Measurements from ENCODE around the gene YY1.
A peak's percentile ranks its signal among the peaks of the same experiment; 100 is the strongest.
"Not testable (repeated sequence)": the region's sequence is repeated elsewhere in the genome, so short reads cannot be mapped to it uniquely, and the experiment has no call there.

Gene YY1

GRCh38 chr14:100283984-100284881, 45.3 kb downstream of the YY1 start:
- no peak for DNase-seq (ENCODE audit: low read depth)

- DNase-seq (ENCODE audit: low read depth): peak; percentile 73
Observed at GRCh38 chr14:100285021-100285912, 46.3 kb downstream of the YY1 start.

DNA sequence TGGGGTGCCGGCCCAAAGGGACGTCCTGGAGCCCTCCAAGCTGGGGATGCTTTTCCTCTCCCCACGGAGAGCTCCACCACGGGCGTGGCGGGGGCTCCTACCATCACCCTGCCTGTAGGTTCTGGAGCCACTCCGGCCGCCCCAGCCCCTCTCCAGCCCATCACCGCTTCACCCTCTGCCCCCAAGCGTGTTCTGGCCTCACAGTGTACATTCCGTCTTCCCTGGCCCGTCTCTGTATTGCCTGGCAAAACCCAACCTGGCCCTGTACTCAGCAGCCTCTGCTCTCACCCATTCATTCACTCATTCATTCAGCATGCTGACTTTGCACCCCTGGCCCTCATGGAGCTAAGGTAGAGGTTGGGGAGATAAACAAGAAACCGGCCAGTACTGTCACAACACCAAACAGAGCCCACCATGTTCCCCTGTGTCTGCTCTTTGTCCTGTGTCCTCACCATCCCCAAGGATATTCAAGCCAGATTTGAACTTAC, 47.0 kb downstream of the YY1 start:
- no peak for DNase-seq (ENCODE audit: low read depth)

DNA sequence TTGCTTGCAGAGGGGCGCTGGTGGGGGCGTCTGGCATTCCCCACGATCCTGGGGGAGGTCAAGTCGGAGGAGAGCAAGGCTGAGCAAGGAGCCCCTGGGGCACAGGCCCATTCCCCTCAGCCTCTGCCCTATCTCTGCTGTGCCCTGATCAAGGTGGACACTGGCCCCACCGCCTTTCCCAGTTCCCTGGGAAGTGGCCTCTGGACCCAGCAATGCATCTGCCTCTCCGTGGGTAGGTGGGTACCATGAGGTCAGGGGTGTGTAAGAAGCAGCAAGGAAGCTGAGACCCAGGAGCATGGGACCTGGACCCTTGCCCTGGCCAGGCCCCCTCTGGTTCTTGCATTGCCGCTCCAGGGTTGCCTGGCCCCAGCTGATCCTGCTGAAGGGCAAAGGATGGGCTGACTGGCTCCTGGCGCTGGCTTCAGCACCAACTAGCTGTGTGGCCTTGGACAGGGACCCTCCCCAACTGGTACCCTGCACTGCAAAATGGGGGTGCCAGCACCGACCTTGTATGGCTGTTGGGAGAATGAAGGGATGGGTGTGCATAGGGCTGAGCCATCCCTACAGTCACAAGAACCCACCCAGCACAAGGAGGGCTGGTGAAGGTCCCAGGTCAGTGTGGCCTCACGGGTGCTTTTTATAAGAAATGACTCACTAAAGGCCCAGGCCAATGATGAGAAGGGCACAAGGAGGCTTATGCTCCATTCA, 47.7 kb downstream of the YY1 start:
- no peak for DNase-seq (ENCODE audit: low read depth)

DNA sequence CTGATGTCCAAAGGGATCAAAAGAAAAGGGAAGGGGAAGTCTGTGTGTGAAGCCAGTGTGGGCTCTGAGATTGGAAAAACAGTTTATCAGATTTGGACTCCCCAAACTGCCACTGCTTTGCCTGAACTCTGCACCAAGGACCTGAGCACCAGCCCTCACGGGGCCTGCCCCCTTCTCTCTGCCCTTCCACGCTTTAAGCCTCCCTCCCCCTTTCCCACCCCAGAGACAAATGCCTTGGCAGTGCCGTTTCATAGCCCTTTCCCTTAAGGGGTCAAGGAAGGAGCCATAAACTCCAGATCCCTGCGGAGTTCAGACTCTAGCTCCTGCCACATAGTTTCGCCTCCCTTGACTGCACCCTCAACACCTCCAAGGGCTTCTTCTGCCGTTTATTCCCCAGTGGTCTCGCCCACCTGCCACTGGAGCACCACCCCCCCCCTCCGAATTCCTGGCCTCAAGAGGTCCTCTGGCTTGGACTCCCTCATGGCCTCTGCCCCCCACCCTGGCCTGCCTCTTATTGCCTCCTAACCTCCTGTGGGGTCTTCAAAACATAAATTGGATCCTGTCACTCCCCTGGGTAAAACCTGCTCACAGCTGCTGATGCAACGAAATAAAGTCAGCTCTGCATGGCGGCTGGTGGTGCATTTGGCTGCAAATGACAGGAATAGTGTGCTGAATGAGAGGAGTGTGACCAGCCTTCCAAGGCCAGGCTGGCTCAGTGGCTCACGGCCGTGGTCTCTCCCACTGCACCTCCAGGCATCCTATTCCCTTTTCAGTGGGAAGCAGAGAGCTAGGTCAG, 48.5 kb downstream of the YY1 start:
- DNase-seq (ENCODE audit: low read depth): no peak

DNA sequence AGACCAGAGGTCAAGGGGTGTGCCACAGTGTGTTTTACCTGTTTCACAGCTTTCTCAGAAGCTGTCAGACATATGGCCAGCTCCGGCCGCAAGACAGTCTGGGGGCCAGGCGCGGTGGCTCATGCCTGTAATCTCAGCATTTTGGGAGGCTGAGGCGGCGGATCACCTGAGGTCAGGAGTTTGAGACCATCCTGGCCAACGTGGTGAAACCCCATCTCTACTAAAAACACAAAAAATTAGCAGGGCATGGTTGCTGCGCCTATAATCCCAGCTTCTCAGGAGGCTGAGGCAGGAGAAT, 49.0 kb downstream of the YY1 start:
- not testable (repeated sequence) for DNase-seq (ENCODE audit: low read depth)

- no peak for DNase-seq (ENCODE audit: low read depth)
Observed at GRCh38 chr14:100288382-100289185, 49.6 kb downstream of the YY1 start.

DNA sequence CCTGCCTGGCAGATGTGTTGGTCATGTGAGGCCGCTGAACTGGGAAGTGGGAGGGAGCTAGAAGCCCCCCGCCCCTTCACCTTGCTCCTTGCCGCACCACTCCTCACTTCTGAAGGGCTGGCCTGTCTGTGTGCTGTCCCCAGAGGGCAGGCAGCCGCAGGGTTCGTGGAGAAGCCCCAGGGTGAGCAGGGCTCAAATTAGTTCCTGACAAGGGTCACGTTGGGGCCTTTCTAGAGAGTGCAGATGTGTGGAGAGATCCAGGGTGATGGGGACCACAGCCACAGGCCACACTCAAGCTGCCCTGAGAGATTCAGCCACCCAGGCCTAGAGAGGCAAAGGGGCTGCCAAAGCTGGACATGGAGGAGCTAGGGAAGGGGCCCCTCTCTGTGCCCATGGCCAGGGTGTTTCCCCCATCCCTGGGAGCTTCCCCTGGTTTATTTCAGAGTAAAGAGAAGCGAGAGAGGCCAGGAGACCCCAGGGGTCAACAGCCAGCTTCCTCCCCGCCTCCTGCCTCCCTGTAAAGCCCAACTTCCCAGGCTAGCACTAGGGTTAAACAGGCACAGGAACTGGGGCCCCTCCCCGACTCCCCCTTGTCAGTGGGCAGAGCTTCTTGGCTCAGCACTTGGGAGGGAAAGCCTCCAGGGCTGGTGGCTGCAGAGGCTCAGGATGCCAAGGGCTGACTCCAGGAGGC, 51.1 kb downstream of the YY1 start:
- no peak for DNase-seq (ENCODE audit: low read depth)

GRCh38 chr14:100290607-100291304, 51.8 kb downstream of the YY1 start:
- DNase-seq (ENCODE audit: low read depth): no peak

DNA sequence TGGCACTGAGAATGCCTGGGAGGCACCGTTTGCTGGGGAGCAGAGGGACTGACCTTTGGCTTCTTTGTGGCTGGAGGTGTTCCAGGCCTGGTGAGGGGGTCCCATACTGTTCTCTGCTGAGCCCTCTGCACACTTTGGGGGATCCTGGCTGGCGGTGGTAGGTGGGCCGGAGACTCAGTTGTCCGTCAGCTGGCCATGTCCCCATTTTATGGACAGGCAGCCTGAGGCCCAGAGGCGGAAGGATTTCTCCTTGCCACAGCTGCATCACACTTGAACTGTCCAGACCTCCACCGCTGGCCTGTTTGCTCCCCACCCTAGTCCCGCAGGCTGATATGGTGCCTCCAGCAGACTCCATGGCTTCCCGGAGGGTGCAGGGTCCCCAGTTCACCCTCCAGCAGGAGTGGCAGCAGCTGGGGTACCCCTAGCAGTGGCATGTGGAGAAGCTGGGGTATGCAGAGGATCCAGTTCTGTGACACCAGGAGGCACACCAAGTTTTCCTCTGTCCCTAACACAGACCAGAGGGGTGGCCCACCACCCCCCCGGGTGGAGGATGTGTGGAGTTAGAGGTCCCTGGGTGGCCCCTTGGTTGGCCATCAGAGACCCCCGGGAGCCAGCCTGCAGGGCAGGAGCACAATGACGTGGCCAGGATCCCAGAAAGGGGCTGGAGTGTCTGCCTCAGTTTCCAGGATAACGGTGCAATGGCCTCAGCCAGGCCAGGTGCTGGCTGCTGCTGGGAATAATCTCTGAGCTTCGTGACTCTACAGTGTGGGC, 52.5 kb downstream of the YY1 start:
- DNase-seq (ENCODE audit: low read depth): no peak

GRCh38 chr14:100292301-100292775, 53.4 kb downstream of the YY1 start:
- no peak for DNase-seq (ENCODE audit: low read depth)

DNA sequence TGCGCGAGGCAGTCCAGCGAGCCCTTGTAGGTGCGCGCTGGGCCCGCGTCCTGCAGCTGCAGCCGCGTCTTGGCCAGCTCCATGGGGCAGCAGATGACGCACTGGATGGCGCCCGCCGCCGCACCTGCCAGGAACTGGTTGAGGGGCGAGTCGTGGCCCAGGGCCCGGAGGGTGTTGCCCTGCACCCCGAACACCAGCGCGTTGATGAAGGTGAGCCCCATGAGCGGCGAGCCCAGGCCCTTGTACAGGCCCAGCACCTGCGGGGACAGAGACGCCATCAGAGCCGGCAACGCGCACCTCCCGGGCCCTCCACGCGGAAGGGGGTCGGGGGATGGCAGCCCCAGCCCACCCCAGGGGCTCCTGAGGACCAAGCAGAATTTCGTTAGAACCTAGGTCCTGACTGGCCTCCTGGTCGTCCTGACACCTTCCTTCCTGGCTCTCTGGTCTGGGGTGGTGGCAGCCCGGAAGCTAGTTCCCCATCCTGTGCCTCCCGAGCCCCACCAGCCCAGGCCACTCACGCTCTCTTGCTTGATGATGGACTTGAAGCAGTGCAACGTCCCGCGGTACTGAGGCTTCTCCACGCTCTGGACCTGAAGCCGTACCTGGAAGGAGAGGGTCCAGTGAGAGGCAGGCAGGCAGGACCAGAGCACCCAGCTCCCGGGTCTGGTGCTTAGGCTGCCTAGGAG, 54.0 kb downstream of the YY1 start:
- no peak for DNase-seq (ENCODE audit: low read depth)

DNA sequence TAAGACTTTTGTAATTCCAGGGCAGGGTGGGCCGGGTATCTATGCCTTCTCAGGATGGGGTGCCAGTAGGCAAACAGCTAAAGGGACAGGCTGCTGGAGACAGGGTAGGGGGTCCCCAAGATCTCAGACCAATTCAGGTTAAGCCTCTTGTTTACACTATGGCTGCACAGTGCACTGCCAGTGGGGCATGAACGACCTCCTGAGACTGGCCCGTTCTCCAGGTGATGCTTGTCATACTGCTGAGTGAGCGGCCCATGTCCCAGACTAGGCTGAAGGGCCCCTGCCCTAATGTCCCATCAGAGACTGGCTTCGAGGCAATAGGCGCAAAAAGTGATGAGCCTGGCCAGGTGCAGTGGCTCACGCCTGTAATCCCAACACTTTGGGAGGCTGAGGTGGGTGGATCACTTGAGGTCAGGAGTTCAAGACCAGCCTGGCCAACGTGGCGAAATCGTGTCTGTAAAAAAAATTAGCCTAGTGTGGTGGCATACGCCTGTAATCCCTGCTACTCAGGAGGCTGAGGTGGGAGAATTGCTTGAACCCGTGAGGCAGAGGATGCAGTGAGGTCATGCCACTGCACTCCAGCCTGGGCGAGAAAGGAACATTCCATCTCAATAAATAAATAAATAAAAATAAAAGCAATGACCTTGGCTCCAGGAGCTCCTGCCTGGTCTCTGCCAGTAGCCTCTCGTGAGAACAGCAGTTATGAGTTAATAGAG, 54.7 kb downstream of the YY1 start:
- DNase-seq (ENCODE audit: low read depth): no peak

DNA sequence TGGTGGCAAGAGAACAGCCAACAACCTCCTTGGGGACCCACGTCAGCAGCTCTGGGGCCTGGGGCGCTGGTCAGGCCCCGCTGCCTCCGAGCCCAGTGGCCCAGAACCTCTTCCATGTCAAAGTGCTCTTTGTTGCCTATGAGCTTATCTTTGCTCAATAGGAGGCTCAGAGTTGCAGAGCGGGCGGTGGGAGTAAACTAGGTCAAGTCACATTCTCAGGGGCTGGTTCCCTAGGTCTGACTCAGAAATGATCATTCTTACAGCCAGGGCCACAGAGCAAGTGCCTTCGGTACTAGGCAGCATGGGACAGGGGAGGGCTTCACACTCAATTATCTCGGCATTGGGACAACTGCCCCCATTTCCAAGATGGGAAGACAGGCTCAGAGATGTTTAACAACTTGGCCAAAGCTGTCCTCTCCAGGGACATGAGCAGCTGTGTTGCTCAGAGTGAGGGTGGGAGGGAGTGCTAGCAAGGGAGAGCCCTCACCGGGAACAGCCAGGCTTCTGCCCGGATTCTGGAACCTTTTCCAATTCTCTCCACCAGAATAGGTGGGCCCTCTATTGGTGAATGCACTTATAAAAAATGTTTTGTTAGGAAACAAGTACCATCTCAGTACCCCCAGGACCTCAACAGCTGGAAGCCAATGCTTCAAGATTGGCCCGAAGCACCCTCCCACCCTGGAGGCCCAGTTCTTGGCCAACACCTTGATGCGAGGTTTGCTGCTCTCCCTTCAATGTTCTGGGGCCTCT, 55.4 kb downstream of the YY1 start:
- no peak for DNase-seq (ENCODE audit: low read depth)

GRCh38 chr14:100294963-100295330, 56.0 kb downstream of the YY1 start:
- DNase-seq (ENCODE audit: low read depth): no peak

DNA sequence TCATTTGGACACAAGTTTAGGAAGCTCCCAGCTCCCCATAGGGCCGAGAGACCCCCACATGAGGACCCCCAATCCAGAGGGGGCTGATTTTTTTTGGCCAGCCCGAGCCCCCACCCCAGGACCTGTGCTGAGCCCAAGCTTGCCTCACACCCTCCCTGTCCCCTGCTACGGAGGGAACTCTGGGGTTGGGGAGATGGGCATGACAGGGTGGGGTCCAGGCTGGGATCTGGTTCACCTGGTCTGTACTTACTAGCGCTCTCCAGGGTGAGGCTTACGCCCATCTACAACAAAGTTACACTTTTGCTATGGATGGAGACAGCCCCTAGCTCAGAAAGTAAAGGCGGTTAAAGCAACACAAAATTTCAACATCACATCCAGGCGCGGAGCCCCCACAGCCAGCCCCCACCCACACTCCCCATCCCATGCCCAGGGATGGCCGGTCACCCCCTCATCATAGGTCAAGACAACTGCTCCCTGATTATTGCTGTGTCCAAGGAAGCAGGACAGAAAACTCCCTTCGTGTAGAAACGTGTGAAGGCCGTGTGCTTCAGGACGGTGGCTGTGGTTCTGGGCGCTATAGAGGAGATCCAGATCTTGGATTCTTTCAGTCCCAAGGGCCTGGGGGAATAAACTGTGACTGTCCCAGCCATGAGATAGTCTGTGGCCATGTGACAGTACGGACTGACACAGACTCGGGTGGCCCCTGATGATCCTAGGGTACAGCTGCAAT, 56.6 kb downstream of the YY1 start:
- DNase-seq (ENCODE audit: low read depth): no peak

All from activated T-cell treated with anti-CD3 and anti-CD28 coated beads for 24 hours (primary cell).